DOHH2 (cell line): ENCODE results near the gene CDC42SE2.
A peak's percentile ranks its signal among the peaks of the same experiment; 100 is the strongest.

Experiments used
- H3F3A ChIP-seq: fragments of 200-600 bp; sonication (generic), shearing (Covaris generic); 2 replicates; pipeline ENCODE4 v1.6.0; 2016; ENCODE audit warnings: antibody characterized with exemption, mild to moderate bottlenecking; ENCODE audit not compliant: control insufficient read depth, insufficient read depth
- H3K27ac ChIP-seq: fragments of 200-600 bp; sonication (generic); 2 replicates; pipeline ENCODE4 v1.5.1; 2014; ENCODE audit warnings: low read depth, mild to moderate bottlenecking, low read length, moderate library complexity
- H3K27me3 ChIP-seq: fragments of 200-600 bp; sonication (generic); 2 replicates; pipeline ENCODE4 v1.6.1; 2014; ENCODE audit warnings: mild to moderate bottlenecking, low read length, mixed read lengths; ENCODE audit not compliant: control insufficient read depth
- H3K36me3 ChIP-seq: fragments of 200-600 bp; sonication (generic); 2 replicates; pipeline ENCODE4 v1.6.1; 2014; ENCODE audit warnings: mild to moderate bottlenecking, low read length, moderate library complexity, mixed read lengths; ENCODE audit not compliant: control insufficient read depth
- H3K4me1 ChIP-seq: fragments of 200-600 bp; sonication (generic); 2 replicates; pipeline ENCODE4 v1.6.1; 2014; ENCODE audit warnings: mild to moderate bottlenecking, low read length, mixed read lengths; ENCODE audit not compliant: control insufficient read depth
- H3K4me2 ChIP-seq: fragments of 200-600 bp; sonication (generic); 2 replicates; pipeline ENCODE4 v1.6.0; 2014; ENCODE audit warnings: mild to moderate bottlenecking, low read length, moderate library complexity
- H3K4me3 ChIP-seq: fragments of 200-600 bp; sonication (generic); 2 replicates; pipeline ENCODE4 v1.5.1; 2014; ENCODE audit warnings: mild to moderate bottlenecking, low read length, mixed read lengths
- H3K79me2 ChIP-seq: fragments of 200-600 bp; sonication (generic); 2 replicates; pipeline ENCODE4 v1.6.1; 2014; ENCODE audit warnings: mild to moderate bottlenecking, low read length, mixed read lengths; ENCODE audit not compliant: control insufficient read depth
- H3K9me2 ChIP-seq: fragments of 200-600 bp; sonication (generic); replicated peaks from 2 replicates; pipeline ENCODE4 v1.6.1; 2014; ENCODE audit warnings: mild to moderate bottlenecking, low read length, mixed read lengths; ENCODE audit not compliant: control insufficient read depth
- H3K9me3 ChIP-seq: fragments of 200-600 bp; sonication (generic); 2 replicates; pipeline ENCODE4 v1.6.1; 2014; ENCODE audit warnings: antibody characterized with exemption, low read length, mixed read lengths; ENCODE audit not compliant: control insufficient read depth, insufficient read depth
- H4K20me1 ChIP-seq: fragments of 200-600 bp; sonication (generic); 2 replicates; pipeline ENCODE4 v1.6.0; 2014; ENCODE audit warnings: low read depth, mild to moderate bottlenecking, antibody characterized with exemption, low read length, moderate library complexity; ENCODE audit not compliant: control insufficient read depth, insufficient read depth
- CTCF ChIP-seq: fragments of 200-600 bp; sonication (generic); IDR thresholded peaks from one replicate; pipeline ENCODE4 v1.5.1; 2014; ENCODE audit warnings: antibody characterized with exemption, mild to moderate bottlenecking, low read depth, low read length; ENCODE audit not compliant: poor library complexity, severe bottlenecking
- EZH2phosphoT487 ChIP-seq: fragments of 200-600 bp; sonication (generic); IDR thresholded peaks from 2 replicates; pipeline ENCODE4 v1.6.1; 2017; ENCODE audit warnings: borderline replicate concordance, mild to moderate bottlenecking, antibody characterized with exemption, low read length, moderate library complexity, mixed read lengths

Gene CDC42SE2

GRCh38 chr5:131263648-131264450, at the start of gene CDC42SE2:
Gene CDC42SE2 (plus strand): TSS chr5:131264053. CDS start chr5:131359494, 95,441 bp downstream.
- Histone ChIP-seq H3K27ac (peak within 1 kb of the TSS; percentile 82), H3K9me2 (no peaks in the 10 kb centered on the region), H3F3A (peaks cover 21% of the 10 kb centered on the region), H3K4me2 (peak within 1 kb of the TSS; percentile 89), H3K4me3 (peak within 1 kb of the TSS; percentile 87), H3K27me3 (no peaks in the 10 kb centered on the region), H3K79me2 (peaks cover 56% of the 10 kb centered on the region), H3K4me1 (peaks cover 37% of the 10 kb centered on the region), H4K20me1 (no peaks in the 10 kb centered on the region), H3K9me3 (no peaks in the 10 kb centered on the region), H3K36me3 (peaks cover 11% of the 10 kb centered on the region)
- TF ChIP-seq CTCF: no peak
- no peak for TF ChIP-seq EZH2phosphoT487

GRCh38 chr5:131214609-131215227, 49.1 kb upstream of the CDC42SE2 start:
- Histone ChIP-seq H3K9me3 (no peaks in the 10 kb centered on the region), H4K20me1 (no peaks in the 10 kb centered on the region), H3K4me1 (peaks cover 50% of the 10 kb centered on the region), H3K9me2 (no peaks in the 10 kb centered on the region), H3K79me2 (peaks cover 58% of the 10 kb centered on the region), H3K27ac (no peak overlapping the region), H3F3A (peaks cover 13% of the 10 kb centered on the region), H3K4me3 (no peak overlapping the region), H3K4me2 (peak overlapping the region; percentile 50), H3K36me3 (peaks cover 13% of the 10 kb centered on the region), H3K27me3 (no peaks in the 10 kb centered on the region)
- no peak for TF ChIP-seq CTCF
- TF ChIP-seq EZH2phosphoT487: no peak

- H3K79me2 ChIP-seq: peaks cover 34% of the 10 kb centered on the region
- H3K4me2 ChIP-seq: no peak overlapping the region
- H4K20me1 ChIP-seq: no peaks in the 10 kb centered on the region
- H3K36me3 ChIP-seq: peaks cover 10% of the 10 kb centered on the region
- no peak overlapping the region for H3K4me3 ChIP-seq
- H3F3A ChIP-seq: no peaks in the 10 kb centered on the region
- H3K9me2 ChIP-seq: no peaks in the 10 kb centered on the region
- H3K27me3 ChIP-seq: no peaks in the 10 kb centered on the region
- TF ChIP-seq CTCF: no peak
- no peak for TF ChIP-seq EZH2phosphoT487
- H3K27ac ChIP-seq: no peak overlapping the region
- peaks cover 27% of the 10 kb centered on the region for H3K4me1 ChIP-seq
- no peaks in the 10 kb centered on the region for H3K9me3 ChIP-seq
These were observed 46.1 kb upstream of the CDC42SE2 start for GRCh38 chr5:131217791-131218190.
